ENCODE data around the gene MAP6D1.

The MAP6D1 gene

DNA sequence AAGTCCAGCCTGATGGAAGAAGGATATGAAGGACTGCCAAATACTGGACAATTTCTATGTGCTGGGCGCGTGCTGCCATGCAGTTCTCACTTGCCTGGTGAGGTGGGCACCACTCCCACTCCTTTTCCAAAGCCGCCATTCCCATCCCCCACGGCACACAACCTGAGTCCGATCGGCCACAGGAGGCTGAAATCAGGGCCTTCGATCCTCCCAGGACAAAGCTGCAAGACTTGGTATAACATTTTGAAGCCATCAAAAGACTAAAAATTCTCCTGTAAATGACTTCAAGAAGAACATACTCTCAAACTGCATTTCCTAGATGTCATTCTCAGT, 3.1 kb upstream of the MAP6D1 start:
- Mint-ChIP-seq H3K4me3 (no peak overlapping the region), H3K4me1 (peaks cover 19% of the 10 kb centered on the region), H3K27ac (no peak overlapping the region), H3K36me3 (ENCODE audit: low read depth) (peaks cover 40% of the 10 kb centered on the region), H3K9me3 (no peaks in the 10 kb centered on the region), H3K27me3 (ENCODE audit: low read depth, poor library complexity) (peaks cover 22% of the 10 kb centered on the region)
- DNase-seq, result no peak
- TF ChIP-seq, protein P1, sequence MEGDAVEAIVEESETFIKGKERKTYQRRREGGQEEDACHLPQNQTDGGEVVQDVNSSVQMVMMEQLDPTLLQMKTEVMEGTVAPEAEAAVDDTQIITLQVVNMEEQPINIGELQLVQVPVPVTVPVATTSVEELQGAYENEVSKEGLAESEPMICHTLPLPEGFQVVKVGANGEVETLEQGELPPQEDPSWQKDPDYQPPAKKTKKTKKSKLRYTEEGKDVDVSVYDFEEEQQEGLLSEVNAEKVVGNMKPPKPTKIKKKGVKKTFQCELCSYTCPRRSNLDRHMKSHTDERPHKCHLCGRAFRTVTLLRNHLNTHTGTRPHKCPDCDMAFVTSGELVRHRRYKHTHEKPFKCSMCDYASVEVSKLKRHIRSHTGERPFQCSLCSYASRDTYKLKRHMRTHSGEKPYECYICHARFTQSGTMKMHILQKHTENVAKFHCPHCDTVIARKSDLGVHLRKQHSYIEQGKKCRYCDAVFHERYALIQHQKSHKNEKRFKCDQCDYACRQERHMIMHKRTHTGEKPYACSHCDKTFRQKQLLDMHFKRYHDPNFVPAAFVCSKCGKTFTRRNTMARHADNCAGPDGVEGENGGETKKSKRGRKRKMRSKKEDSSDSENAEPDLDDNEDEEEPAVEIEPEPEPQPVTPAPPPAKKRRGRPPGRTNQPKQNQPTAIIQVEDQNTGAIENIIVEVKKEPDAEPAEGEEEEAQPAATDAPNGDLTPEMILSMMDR (IDR thresholded peaks at IDR 0.05), result no peak

GRCh38 chr3:183827809-183828537, 2.6 kb upstream of the MAP6D1 start:
- TF ChIP-seq, protein P1 (IDR thresholded peaks at IDR 0.05), result no peak
- Mint-ChIP-seq H3K9me3 (no peaks in the 10 kb centered on the region), H3K27ac (no peak overlapping the region), H3K36me3 (ENCODE audit: low read depth) (peaks cover 36% of the 10 kb centered on the region), H3K4me3 (no peak overlapping the region), H3K27me3 (ENCODE audit: low read depth, poor library complexity) (peaks cover 27% of the 10 kb centered on the region), H3K4me1 (peaks cover 19% of the 10 kb centered on the region)
- DNase-seq, result no peak

GRCh38 chr3:183826448-183827250, 1.3 kb upstream of the MAP6D1 start:
- Mint-ChIP-seq H3K27me3 (ENCODE audit: low read depth, poor library complexity) (peaks cover 37% of the 10 kb centered on the region), H3K9me3 (no peaks in the 10 kb centered on the region), H3K4me1 (peaks cover 24% of the 10 kb centered on the region), H3K27ac (no peak overlapping the region), H3K4me3 (peak overlapping the region; percentile 61), H3K36me3 (ENCODE audit: low read depth) (peaks cover 27% of the 10 kb centered on the region)
- TF ChIP-seq, protein P1 (IDR thresholded peaks at IDR 0.05), result no peak
- no peak for DNase-seq

DNA sequence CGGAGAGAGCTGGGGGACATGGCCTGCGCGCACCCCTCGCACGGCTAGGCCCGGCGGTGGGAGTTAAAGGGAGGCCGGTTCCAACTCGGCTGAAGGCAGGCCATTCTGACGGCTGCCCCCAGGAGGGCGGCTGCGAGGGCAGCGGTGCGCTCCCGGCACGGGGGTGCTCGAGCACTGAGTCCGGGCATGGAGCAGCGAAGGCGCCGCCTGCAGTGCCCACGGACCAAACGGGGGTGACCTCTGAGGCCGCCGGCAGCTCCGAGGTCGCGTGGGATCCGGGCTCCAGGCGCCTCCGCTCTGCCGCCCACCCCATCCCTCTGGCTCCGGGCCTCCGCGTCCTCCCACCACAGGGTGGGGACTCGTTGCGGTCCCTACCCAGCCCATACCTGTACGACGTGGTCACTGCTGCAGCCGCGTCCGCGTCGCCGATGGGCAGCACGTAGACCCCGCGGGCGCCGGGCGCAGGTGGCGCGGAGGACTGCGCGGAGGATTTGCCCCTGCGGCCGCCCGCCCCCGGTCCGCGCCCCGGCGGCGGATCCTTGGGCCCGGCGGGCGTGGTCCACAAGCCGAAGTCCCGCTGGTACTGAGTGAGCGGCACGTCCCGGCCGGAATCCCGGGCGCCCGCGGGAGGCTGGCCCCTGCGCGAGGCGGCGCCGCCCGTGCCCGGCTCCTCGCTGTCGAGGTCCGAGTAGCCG, 469 bp downstream of the MAP6D1 start:
- TF ChIP-seq, protein P1 (IDR thresholded peaks at IDR 0.05), result no peak
- H3K9me3 Mint-ChIP-seq, result no peaks in the 10 kb centered on the region
- H3K4me1 Mint-ChIP-seq, result peaks cover 24% of the 10 kb centered on the region
- peak overlapping the region; percentile 82 for H3K4me3 Mint-ChIP-seq
- DNase-seq, result peak; percentile 48
- no peak overlapping the region for H3K27ac Mint-ChIP-seq
- peaks cover 40% of the 10 kb centered on the region for H3K27me3 Mint-ChIP-seq (ENCODE audit: low read depth, poor library complexity)
- H3K36me3 Mint-ChIP-seq (ENCODE audit: low read depth), result peaks cover 15% of the 10 kb centered on the region

- peaks cover 8% of the 10 kb centered on the region for H3K36me3 Mint-ChIP-seq (ENCODE audit: low read depth)
- TF ChIP-seq, protein P1 (IDR thresholded peaks at IDR 0.05), result no peak
- no peak for DNase-seq
- peaks cover 24% of the 10 kb centered on the region for H3K4me1 Mint-ChIP-seq
- no peaks in the 10 kb centered on the region for H3K9me3 Mint-ChIP-seq
- H3K27me3 Mint-ChIP-seq (ENCODE audit: low read depth, poor library complexity), result peaks cover 39% of the 10 kb centered on the region
- no peak overlapping the region for H3K27ac Mint-ChIP-seq
- peak overlapping the region; percentile 82 for H3K4me3 Mint-ChIP-seq
These were observed 1.4 kb downstream of the MAP6D1 start for GRCh38 chr3:183823963-183824362.

All from nephron progenitor cell (in vitro differentiated cells).